GM21576 (cell line): ENCODE results near the gene TAAR2.
"Not testable (repeated sequence)": the region's sequence is repeated elsewhere in the genome, so short reads cannot be mapped to it uniquely, and the experiment has no call there.

Experiments used
- ATAC-seq: cut with Tn5 transposase; IDR thresholded peaks from one replicate; pipeline ENCODE4 v1.9.1; 2021; ENCODE audit warnings: mild to moderate bottlenecking, moderate library complexity; ENCODE audit not compliant: unreplicated experiment

Gene TAAR2

DNA sequence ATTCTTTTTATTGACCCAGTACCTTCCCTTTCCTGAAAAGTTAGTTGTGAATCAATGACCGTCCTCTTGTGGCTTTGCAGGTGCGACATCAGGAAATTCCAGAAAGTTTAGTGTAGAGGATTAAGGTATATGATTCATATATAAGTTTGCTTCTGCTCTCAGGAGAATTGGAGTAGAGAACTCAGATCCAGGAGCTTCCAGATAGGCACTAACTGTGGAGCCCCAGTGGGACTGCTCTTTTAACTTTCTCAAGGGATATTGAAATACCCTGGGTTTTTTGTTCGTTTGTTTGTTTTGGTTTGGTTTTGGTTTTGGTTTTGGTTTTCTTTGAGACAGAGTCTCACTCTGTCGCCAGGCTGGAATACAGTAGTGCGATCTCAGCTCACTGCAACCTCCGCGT lies 9.5 kb downstream of the TAAR2 start:
- no peak for ATAC-seq

- ATAC-seq: no peak
Measured at GRCh38 chr6:132612449-132613108, 11.5 kb downstream of the TAAR2 start.

DNA sequence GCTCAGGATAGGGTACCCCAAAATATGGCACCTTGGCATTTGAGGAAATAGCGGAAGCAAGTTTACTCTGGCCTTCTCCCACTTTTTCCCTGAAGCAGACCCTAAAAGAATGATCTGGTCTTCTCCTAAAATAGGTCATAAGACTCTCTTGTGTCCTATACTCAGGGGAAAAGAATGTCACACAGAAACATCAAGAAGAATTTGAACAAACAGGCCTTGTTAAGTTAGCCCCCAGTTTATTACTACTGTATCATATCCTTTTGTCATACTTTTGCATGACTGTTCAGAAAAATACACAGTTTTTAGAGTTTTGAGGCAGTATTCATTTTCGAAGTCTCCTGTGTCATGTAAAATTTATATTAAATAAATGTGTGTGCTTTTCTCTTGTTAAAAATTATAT lies 12.5 kb downstream of the TAAR2 start:
- no peak for ATAC-seq

DNA sequence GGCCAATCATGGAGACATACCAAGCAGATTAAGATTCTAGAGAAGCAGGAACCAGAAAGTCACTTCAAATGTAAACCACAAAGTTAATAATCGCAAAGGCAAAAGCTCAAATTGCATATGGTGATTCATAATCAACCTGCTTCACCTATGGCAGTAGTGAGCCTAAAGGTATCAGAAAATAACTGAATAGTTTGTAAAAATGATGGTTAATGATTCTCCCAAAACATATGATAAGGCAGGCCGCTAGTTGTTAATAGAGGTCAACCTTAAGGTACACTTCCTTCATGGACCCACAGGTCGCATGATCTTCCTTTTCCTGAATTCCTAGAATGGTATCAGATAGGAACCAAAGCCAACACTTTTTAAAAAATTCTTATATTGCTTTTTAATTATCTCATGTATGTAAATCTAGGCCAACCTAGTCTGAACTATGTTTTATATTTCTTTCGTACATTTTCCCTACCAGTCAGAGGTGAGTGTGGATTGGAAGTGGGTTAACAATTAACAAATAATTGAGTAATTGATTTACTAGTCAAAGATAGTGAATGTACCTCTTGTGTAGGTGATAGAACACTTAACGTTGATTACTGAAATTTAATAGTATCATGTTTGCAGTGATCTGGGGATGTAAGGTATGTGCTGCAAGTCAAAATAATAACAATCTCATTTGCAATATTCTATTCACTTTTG lies 16.4 kb downstream of the TAAR2 start:
- no peak for ATAC-seq

DNA sequence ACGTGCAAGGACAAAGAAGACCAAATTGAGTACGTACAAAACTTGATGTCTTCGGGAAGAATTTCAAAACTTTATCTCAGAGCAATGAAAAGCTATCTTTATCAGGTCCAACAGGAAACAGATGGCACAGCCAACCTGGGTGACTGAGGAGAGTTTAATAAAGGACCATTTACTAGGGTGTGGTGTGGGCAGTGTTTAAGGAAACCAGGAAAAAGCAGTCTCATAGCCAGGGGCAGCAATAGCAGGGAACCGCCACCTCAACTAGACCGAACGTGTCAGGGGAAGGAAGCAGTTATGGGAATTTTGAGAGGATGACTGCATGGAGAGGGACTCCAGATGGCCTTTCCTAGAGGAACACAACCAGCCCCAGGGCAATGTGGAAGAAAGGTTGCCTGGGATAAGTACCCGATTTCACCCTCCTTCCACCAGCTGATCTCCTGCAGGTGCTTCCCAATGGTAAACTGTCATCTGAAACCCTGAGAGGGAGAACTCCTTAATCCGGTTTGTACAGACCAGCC lies 19.4 kb downstream of the TAAR2 start:
- no peak for ATAC-seq

DNA sequence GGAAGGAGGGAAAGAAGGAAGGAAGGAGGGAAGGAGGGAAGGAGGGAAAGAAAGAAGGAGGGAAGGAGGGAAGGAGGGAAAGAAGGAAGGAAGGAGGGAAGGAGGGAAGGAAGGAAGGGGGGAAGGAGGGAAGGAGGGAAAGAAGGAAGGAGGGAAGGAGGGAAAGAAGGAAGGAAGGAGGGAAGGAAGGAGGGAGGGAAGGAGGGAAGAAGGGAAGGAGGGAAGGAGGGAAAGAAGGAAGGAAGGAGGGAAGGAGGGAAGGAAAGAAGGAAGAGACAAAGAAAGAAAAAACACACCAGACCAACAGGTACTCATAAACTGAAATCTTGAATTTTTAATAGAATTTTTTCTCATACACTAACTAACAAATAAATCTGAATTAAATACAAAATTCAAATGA lies 23.2 kb downstream of the TAAR2 start:
- not testable (repeated sequence) for ATAC-seq

DNA sequence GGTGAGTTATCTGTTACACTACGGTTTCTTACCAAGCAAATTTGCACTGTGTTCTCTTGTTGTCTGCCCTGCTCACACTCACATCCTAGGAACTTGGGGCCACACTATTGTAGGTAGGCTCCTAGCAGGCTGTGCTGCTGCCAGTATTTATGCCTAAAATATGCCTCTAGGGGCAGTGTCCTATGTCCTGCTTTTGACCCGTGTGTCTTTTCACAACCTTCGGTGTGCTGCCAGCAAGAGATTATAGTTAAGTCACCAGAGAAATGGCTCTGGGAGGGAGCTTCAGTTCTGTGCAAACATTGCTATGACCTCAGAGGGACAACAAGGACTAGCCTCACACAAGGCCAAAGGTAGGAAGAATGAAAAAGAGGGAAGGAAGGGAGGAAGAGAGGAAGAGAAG lies 25.6 kb downstream of the TAAR2 start:
- peak; percentile 72 for ATAC-seq

- ATAC-seq: no peak
Measured at GRCh38 chr6:132596201-132596600, 27.9 kb downstream of the TAAR2 start.

DNA sequence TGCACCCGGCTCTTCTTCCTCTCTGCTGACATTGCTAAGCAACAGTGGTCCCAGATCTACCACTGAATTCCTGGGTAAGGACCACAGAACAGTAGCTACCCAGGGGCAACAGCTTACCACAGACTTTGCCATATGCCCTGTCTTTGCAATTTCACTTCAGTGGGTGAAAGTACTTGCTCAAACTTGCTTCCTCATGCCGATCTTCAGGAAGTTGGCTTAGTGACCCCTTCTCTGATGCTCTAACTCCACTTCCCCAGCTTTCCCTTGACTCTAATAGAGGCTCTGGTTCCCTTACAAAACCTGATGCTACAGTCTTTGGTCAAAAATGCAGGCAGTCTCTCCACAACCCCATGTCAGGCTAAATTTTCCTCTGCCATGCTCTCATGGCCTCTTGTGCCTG lies 31.2 kb downstream of the TAAR2 start:
- no peak for ATAC-seq

DNA sequence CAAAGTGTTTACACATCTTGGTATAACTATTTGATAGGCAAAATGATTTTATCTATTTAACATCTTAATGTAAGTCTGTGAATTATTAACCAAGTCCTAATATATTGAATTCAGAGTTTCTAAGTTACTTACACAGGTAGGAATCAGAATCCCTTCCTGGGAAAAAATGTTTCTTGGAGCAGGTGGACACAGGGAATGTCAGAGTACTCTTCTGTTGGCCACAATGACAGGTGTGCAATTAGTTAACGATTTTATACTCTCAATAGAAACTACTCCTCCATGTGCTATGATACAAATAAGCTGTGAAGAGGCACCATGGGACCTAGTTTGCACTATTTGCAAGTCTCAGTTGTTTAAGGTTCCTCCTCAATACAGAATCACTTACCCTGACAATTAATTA lies 33.7 kb downstream of the TAAR2 start:
- ATAC-seq: no peak

DNA sequence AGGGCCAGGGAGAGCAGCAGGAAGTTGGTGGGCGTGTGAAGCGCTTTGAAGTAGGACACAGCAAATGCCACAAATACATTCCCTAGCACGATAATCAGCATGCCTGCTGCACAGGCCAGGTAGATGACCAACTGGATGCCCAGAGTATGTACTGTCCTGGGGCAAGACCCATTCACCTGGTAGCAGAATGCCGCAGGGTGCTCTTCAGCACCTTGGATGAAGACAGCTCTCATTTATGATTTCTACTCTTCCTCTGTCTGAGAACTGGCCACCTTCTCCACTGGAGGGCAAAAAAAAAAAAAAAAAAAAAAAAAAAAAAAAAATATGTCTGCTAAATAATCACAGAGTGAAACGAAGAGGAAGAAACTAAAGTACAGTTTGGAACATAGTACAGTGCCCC lies 34.6 kb downstream of the TAAR2 start, which contains the start of gene TAAR5:
TAAR5 (minus strand) TSS at position 288 of the 400 bp plus-strand sequence; CDS start at position 233, 55 bp downstream.
- ATAC-seq: no peak

GRCh38 chr6:132587424-132587823 lies 36.7 kb downstream of the TAAR2 start:
- ATAC-seq: no peak

DNA sequence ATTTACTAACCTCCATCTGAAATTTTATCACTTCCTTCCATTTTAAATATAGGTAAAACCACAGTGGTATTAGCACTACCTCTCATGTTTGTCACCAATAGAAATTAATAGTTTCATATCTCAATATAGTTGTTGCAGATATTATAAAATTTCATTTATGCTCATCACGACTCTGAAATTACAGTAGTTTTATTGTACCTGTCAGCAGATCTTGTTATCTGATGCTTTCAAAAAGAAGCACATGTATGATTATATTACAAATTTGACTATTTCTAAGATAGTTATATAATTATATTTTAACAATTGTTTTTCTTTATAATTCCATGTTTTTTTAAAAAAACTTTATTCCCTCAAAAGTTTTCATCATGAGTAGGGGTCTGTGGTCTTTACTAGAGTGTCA lies 39.4 kb downstream of the TAAR2 start:
- ATAC-seq: no peak

GRCh38 chr6:132571774-132572173 lies 52.3 kb downstream of the TAAR2 start:
- ATAC-seq: no peak

GRCh38 chr6:132570221-132570777 lies 53.8 kb downstream of the TAAR2 start, which contains the start of gene TAAR6:
Gene TAAR6, plus strand, starts transcription at chr6:132570322. Its CDS starts 0 bp downstream, at chr6:132570322.
- no peak for ATAC-seq

- ATAC-seq: no peak
Measured at GRCh38 chr6:132569170-132569569, 54.9 kb downstream of the TAAR2 start.

DNA sequence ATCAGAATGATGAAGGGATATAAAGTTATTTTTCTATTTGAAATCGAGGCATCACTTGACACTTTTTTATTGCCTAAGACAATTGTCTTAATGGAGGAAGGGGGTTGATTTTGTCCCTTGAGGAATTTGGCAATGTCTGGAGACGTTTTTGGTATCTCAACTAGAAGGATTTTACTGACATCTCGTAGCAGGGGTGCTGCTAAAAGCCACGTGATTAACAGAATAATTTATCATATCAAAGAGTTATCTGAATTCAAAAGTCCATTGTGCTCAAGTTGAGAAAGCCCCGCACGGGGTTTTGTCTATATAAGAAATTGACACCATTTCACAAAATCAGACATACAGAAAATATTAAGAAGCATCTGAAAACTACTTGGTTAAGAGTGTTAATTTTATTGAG lies 55.5 kb downstream of the TAAR2 start:
- ATAC-seq: no peak

DNA sequence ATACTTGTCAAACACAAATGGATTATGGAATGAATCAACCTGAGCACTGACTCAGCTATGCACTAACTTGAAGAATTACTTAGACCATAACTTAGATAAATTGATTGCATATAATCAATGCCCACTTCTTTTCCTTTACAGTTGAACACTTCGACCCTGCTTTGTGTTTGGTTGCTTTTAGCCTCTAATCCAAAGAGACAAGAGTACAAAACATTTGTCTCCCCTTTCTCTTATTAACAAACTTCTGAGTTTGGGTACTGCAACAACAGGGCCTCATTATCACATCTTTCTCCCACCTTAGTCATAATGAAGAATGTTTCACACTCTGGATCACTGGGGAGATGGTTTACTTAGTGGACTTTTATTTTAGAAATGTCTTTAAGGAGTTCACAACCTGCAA lies 56.5 kb downstream of the TAAR2 start:
- ATAC-seq: no peak
